AG04450 (cell line): ENCODE data around the gene ABCE1. TPM values are rescaled to one million over a fixed set of nuclear protein-coding genes. Genes with fewer than 3 reads are reported as not detected.

Experiments
- CTCF ChIA-PET: fragments of 300-600, 350-600 bp; formaldehyde crosslinking; extraction: SDS; loops from one replicate; lab custom pipeline; 2022; ENCODE audit warnings: antibody characterized with exemption, inconsistent platforms; lab: Charles Lee
- POLR2A ChIA-PET: fragments of 350-600 bp; formaldehyde crosslinking; extraction: SDS; loops from one replicate; lab custom pipeline; 2021; ENCODE audit warnings: antibody characterized with exemption, inconsistent platforms; lab: Yijun Ruan, JAX
- DNase-seq: peaks from one replicate; pipeline ENCODE4 v3.0.0-alpha.2; 2011; ENCODE audit warnings: low read depth, low spot score
- H3K27ac ChIP-seq: one replicate; pipeline ENCODE4 v1.5.1; 2012; ENCODE audit warnings: low read depth, low read length, control low read depth
- H3K27me3 ChIP-seq: one replicate; pipeline ENCODE4 v1.6.0; 2012; ENCODE audit warnings: low read length; ENCODE audit not compliant: control insufficient read depth, insufficient read depth
- H3K4me3 ChIP-seq: 2 replicates; pipeline ENCODE4 v1.5.1; 2011; ENCODE audit warnings: mild to moderate bottlenecking, low read depth, low read length, control low read depth
- H3K9me3 ChIP-seq: 2 replicates; pipeline ENCODE4 v1.5.1; 2012; ENCODE audit warnings: low read length; ENCODE audit not compliant: control insufficient read depth, insufficient read depth
- CTCF ChIP-seq: IDR thresholded peaks from 2 replicates; pipeline ENCODE4 v1.5.1; 2011; ENCODE audit warnings: low read depth, low read length, control low read depth, inconsistent platforms
- polyA plus RNA-seq: library from polyadenylated mRNA; depleted of rRNA; stranded (reverse); fragments of >200 nt; gene quantifications from 2 replicates; pipeline ENCODE4 v1.2.3, GENCODE V29; 2011

ABCE1 gene
- polyA plus RNA-seq, 1 experiment, result 82.0 TPM

GRCh38 chr4:145154573-145154972, 56.5 kb downstream of the ABCE1 start:
- H3K27ac ChIP-seq, result no peak overlapping the region
- peak; percentile 59 for TF ChIP-seq CTCF
- H3K4me3 ChIP-seq, result no peak overlapping the region
- no peaks in the 10 kb centered on the region for H3K27me3 ChIP-seq
- no peaks in the 10 kb centered on the region for H3K9me3 ChIP-seq
- DNase-seq, result no peak
- POLR2A ChIA-PET, result interaction anchor here (0.6 kb wide), 1 partner anchor 1751 kb away, joined by 4 read pairs; no protein-coding TSS in a partner anchor
- CTCF ChIA-PET, result interaction anchor here (0.6 to 2.8 kb wide), 11 partner anchors 13 to 610 kb away, joined by 3 to 15 read pairs (median 3); no protein-coding TSS in a partner anchor

DNA sequence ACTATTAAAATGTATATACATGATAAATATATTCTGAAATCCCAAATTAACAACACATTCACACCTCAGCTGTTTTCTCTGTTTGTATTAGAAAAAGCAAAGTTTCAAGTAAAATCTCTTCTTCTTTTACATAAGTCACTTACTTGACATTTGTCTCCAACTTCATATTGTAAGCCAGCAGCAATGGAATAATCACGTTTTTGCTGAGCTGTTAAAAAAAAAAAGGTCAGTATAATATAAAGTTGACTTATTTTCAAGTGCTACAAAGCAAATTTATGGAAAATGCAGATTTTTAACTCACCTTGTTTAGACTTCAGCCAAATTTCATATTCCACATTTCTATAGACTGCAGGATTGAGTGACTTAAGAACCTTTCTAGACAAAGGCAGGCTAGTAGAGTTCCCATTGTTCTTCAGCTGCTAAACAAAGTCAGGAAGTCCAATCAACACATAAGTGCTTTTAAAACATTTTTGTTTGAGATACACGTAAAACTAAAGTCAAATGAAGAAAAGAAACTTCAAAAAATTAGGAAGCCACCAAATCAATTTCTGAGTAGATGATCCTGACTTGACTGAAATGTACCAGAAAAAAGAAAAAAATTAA, 57.3 kb downstream of the ABCE1 start:
- no peak for DNase-seq

GRCh38 chr4:145156986-145157385, 58.9 kb downstream of the ABCE1 start:
- H3K27ac ChIP-seq, result no peak overlapping the region
- no peak overlapping the region for H3K4me3 ChIP-seq
- ChIA-PET CTCF (interaction anchor here (0.7 to 2.8 kb wide), 3 partner anchors 113 to 460 kb away, joined by 4 to 15 read pairs (median 6); no protein-coding TSS in a partner anchor), POLR2A (no interaction called here)
- no peak for DNase-seq
- no peaks in the 10 kb centered on the region for H3K27me3 ChIP-seq
- H3K9me3 ChIP-seq, result no peaks in the 10 kb centered on the region
- TF ChIP-seq CTCF, result no peak

More for the DNA sequence above, 57.3 kb downstream of the ABCE1 start:
- ChIA-PET POLR2A (interaction anchor here (0.6 kb wide), 1 partner anchor 10 kb away, joined by 4 read pairs; no protein-coding TSS in a partner anchor), CTCF (interaction anchor here (0.6 to 2.8 kb wide), 10 partner anchors 14 to 462 kb away, joined by 3 to 15 read pairs (median 3); no protein-coding TSS in a partner anchor)
- Histone ChIP-seq H3K4me3 (no peak overlapping the region), H3K9me3 (no peaks in the 10 kb centered on the region), H3K27me3 (no peaks in the 10 kb centered on the region), H3K27ac (no peak overlapping the region)
- no peak for TF ChIP-seq CTCF

- H3K9me3 ChIP-seq, result no peaks in the 10 kb centered on the region
- no peak overlapping the region for H3K4me3 ChIP-seq
- ChIA-PET POLR2A (no interaction called here), CTCF (interaction anchor here (1.0 kb wide), 1 partner anchor 396 kb away, joined by 3 read pairs; no protein-coding TSS in a partner anchor)
- no peak for TF ChIP-seq CTCF
- H3K27ac ChIP-seq, result no peak overlapping the region
- DNase-seq, result no peak
- no peaks in the 10 kb centered on the region for H3K27me3 ChIP-seq
These were observed 63.4 kb downstream of the ABCE1 start for GRCh38 chr4:145161549-145161948.

GRCh38 chr4:145167887-145168286, 69.8 kb downstream of the ABCE1 start:
- H3K4me3 ChIP-seq, result no peak overlapping the region
- TF ChIP-seq CTCF, result no peak
- CTCF ChIA-PET, result interaction anchor here (0.7 kb wide), 1 partner anchor 100 kb away, joined by 3 read pairs; no protein-coding TSS in a partner anchor
- no peaks in the 10 kb centered on the region for H3K27me3 ChIP-seq
- H3K27ac ChIP-seq, result no peak overlapping the region
- H3K9me3 ChIP-seq, result no peaks in the 10 kb centered on the region
- DNase-seq, result no peak
- POLR2A ChIA-PET, result no interaction called here
